GM23338 (cell line): ENCODE results near the gene LHX3. TPM values are rescaled to one million over a fixed set of nuclear protein-coding genes. Genes with fewer than 3 reads are reported as not detected.

Experiments
- ATAC-seq: fragments of 200-7000 bp; cut with Tn5 transposase; 3 replicates; pipeline ENCODE4 v1.9.1; 2020
- DNase-seq: peaks from one replicate; pipeline ENCODE4 v3.0.0-alpha.2; 2015; ENCODE audit warnings: low spot score
- H2AFZ ChIP-seq: fragments of 200-600 bp; sonication (generic); 2 replicates; pipeline ENCODE4 v1.8.0; 2016; ENCODE audit warnings: antibody characterized with exemption, mild to moderate bottlenecking, moderate library complexity
- H3F3A ChIP-seq: fragments of 200-600 bp; sonication (generic); replicated peaks from 2 replicates; pipeline ENCODE4 v1.8.0; 2017; ENCODE audit warnings: antibody characterized with exemption, mixed run types, low read depth
- H3K27ac ChIP-seq: fragments of 200-600 bp; sonication (generic); 2 replicates; pipeline ENCODE4 v1.6.1; 2016; ENCODE audit warnings: low read depth
- H3K27me3 ChIP-seq: fragments of 200-600 bp; sonication (generic); 2 replicates; pipeline ENCODE4 v1.8.0; 2016; ENCODE audit warnings: mild to moderate bottlenecking, mixed run types, moderate library complexity; ENCODE audit not compliant: insufficient read depth
- H3K36me3 ChIP-seq: fragments of 200-600 bp; sonication (generic); 2 replicates; pipeline ENCODE4 v1.8.0; 2016; ENCODE audit warnings: mild to moderate bottlenecking; ENCODE audit not compliant: insufficient read depth
- H3K4me1 ChIP-seq: fragments of 200-600 bp; sonication (generic); 2 replicates; pipeline ENCODE4 v1.8.0; 2016; ENCODE audit warnings: mild to moderate bottlenecking, moderate library complexity; ENCODE audit not compliant: insufficient read depth
- H3K4me2 ChIP-seq: fragments of 200-600 bp; sonication (generic); 2 replicates; pipeline ENCODE4 v1.7.1; 2017; ENCODE audit warnings: mixed run types
- H3K4me3 ChIP-seq: fragments of 200-600 bp; sonication (generic); 2 replicates; pipeline ENCODE4 v1.6.1; 2016; ENCODE audit warnings: mixed run types
- H3K79me2 ChIP-seq: fragments of 200-600 bp; sonication (generic); replicated peaks from 2 replicates; pipeline ENCODE4 v1.8.0; 2017; ENCODE audit warnings: mild to moderate bottlenecking; ENCODE audit not compliant: insufficient read depth
- H3K9me2 ChIP-seq: fragments of 200-600 bp; sonication (generic); 2 replicates; pipeline ENCODE4 v1.8.0; 2017; ENCODE audit not compliant: insufficient read depth
- H4K20me1 ChIP-seq: fragments of 200-600 bp; sonication (generic); replicated peaks from 2 replicates; pipeline ENCODE4 v1.8.0; 2017; ENCODE audit warnings: mild to moderate bottlenecking; ENCODE audit not compliant: insufficient read depth
- H3K27ac Mint-ChIP-seq: 2 replicates; pipeline ENCODE4 v1.8.0; 2020; ENCODE audit warnings: inconsistent platforms, mild to moderate bottlenecking, moderate library complexity, mixed read lengths
- H3K27me3 Mint-ChIP-seq: 3 replicates; pipeline ENCODE4 v1.8.0; 2022; ENCODE audit warnings: low read depth, mild to moderate bottlenecking, moderate library complexity, mixed read lengths, inconsistent platforms; ENCODE audit not compliant: insufficient read depth, poor library complexity
- H3K36me3 Mint-ChIP-seq: 3 replicates; pipeline ENCODE4 v1.8.0; 2021; ENCODE audit warnings: low read depth, mild to moderate bottlenecking, inconsistent platforms, moderate library complexity, mixed read lengths
- H3K4me1 Mint-ChIP-seq: 3 replicates; pipeline ENCODE4 v1.8.0; 2020; ENCODE audit warnings: mild to moderate bottlenecking, inconsistent platforms, mixed read lengths
- H3K4me3 Mint-ChIP-seq: 3 replicates; pipeline ENCODE4 v1.8.0; 2021; ENCODE audit warnings: moderate library complexity, mild to moderate bottlenecking, inconsistent platforms, mixed read lengths
- H3K9me3 Mint-ChIP-seq: 3 replicates; pipeline ENCODE4 v1.8.0; 2020; ENCODE audit warnings: moderate library complexity, mild to moderate bottlenecking, inconsistent platforms, mixed read lengths
- CREB1 ChIP-seq: fragments of 250-450 bp; sonication (Bioruptor Pico); IDR thresholded peaks from 2 replicates; pipeline ENCODE4 v1.5.0; 2020; ENCODE audit warnings: low read depth, mild to moderate bottlenecking, moderate library complexity
- CTCF ChIP-seq, 2 experiments: fragments of 200-600 bp in 1 of 2; sonication (generic) in 1 of 2; conservative IDR thresholded peaks; 2 replicates each; pipeline versions ENCODE4 v1.5.1 to v1.6.1; 2016 to 2017; ENCODE audit warnings: antibody characterized with exemption in 2 of 2, low read depth in 2 of 2, mild to moderate bottlenecking in 2 of 2, moderate library complexity in 1 of 2
- NANOG ChIP-seq: IDR thresholded peaks from 2 replicates; pipeline ENCODE4 v1.6.1; 2016; ENCODE audit warnings: antibody characterized with exemption, borderline replicate concordance
- STAT1 ChIP-seq: IDR thresholded peaks from one replicate; pipeline ENCODE4 v1.6.1; 2016; ENCODE audit warnings: antibody characterized with exemption; ENCODE audit not compliant: unreplicated experiment
- polyA plus RNA-seq: library from polyadenylated mRNA; unstranded; fragments of >200 nt; fragmentation: Nextera tagmentation; extraction: Ambion mirVana; gene quantifications from 2 replicates; pipeline ENCODE4 v1.2.1, GENCODE V29; 2016
- total RNA-seq: library from RNA; depleted of rRNA; stranded (reverse); fragments of >200 nt; shearing (Covaris generic); gene quantifications from 2 replicates; pipeline ENCODE4 v1.2.3, GENCODE V29; 2014
- TF ChIP-seq, protein P1 (sequence below): IDR thresholded peaks from 2 replicates; pipeline ENCODE4 v1.6.1; 2016; ENCODE audit warnings: antibody characterized with exemption

Gene LHX3
- total and polyA plus RNA-seq, 2 experiments from 2014 or later, result 0.08 TPM; not detected in 1

- Mint-ChIP-seq H3K36me3 (peaks cover 29% of the 10 kb centered on the region), H3K4me3 (no peak overlapping the region), H3K9me3 (no peaks in the 10 kb centered on the region), H3K27ac (peak overlapping the region; percentile 58), H3K4me1 (peaks cover 9% of the 10 kb centered on the region), H3K27me3 (peaks cover 7% of the 10 kb centered on the region)
- Histone ChIP-seq H3K27ac (no peak overlapping the region), H3K4me1 (no peaks in the 10 kb centered on the region), H3K4me3 (no peak overlapping the region), H3K27me3 (no peaks in the 10 kb centered on the region), H3K9me2 (no peaks in the 10 kb centered on the region), H3K36me3 (0 out of 2 replicates have a peak, but pooled peaks cover 2% of the 10 kb centered on the region), H3K79me2 (peaks cover 80% of the 10 kb centered on the region), H3F3A (0 out of 2 replicates have a peak, but pooled peaks cover 3% of the 10 kb centered on the region), H4K20me1 (peaks cover 47% of the 10 kb centered on the region), H2AFZ (no peak overlapping the region), H3K4me2 (no peak overlapping the region)
- TF ChIP-seq, protein P1, sequence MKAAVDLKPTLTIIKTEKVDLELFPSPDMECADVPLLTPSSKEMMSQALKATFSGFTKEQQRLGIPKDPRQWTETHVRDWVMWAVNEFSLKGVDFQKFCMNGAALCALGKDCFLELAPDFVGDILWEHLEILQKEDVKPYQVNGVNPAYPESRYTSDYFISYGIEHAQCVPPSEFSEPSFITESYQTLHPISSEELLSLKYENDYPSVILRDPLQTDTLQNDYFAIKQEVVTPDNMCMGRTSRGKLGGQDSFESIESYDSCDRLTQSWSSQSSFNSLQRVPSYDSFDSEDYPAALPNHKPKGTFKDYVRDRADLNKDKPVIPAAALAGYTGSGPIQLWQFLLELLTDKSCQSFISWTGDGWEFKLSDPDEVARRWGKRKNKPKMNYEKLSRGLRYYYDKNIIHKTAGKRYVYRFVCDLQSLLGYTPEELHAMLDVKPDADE, result no peak
- no peak for TF ChIP-seq STAT1
- TF ChIP-seq NANOG, result no peak
- TF ChIP-seq CTCF (conservative IDR thresholded peaks at IDR 0.05; ENCODE audit: low read depth in 2 of 2), result peak; percentile 80 to 94
- ATAC-seq (peak; percentile 98), DNase-seq (peak; percentile 87)
Measured at GRCh38 chr9:136225748-136226679, 21.1 kb upstream of the LHX3 start.

DNA sequence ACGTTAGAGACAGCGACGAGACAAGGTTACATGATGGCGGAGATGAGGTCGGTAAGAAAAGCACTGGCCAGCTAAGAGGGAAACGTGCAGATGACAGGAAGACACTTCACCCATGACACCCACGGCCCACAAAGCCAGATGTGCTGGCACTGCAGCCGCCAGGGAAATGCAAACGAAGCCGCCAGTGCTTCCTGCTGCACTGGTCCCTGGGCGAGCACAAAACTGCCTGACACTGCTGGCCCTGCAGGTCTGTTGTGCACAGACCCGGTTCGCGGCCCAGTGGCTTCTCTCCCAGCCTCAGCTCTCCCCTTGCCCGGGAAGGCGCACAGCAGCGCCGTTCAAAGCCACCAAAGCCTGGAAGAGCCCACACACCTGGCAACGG is 20.4 kb upstream of the LHX3 start:
- Mint-ChIP-seq H3K4me3 (no peak overlapping the region), H3K27ac (no peak overlapping the region; the same call in 1 of the 2 replicates), H3K36me3 (peaks cover 29% of the 10 kb centered on the region), H3K27me3 (peaks cover 10% of the 10 kb centered on the region), H3K9me3 (no peaks in the 10 kb centered on the region), H3K4me1 (peaks cover 9% of the 10 kb centered on the region)
- Histone ChIP-seq H3K27me3 (no peaks in the 10 kb centered on the region), H3K9me2 (no peaks in the 10 kb centered on the region), H2AFZ (no peak overlapping the region), H3K79me2 (peaks cover 79% of the 10 kb centered on the region), H3K4me1 (no peaks in the 10 kb centered on the region), H3K4me2 (no peak overlapping the region), H4K20me1 (peaks cover 42% of the 10 kb centered on the region), H3K4me3 (no peak overlapping the region), H3F3A (0 out of 2 replicates have a peak, but pooled peaks cover 3% of the 10 kb centered on the region), H3K27ac (no peak overlapping the region), H3K36me3 (0 out of 2 replicates have a peak, but pooled peaks cover 2% of the 10 kb centered on the region)
- ATAC-seq (no peak), DNase-seq (no peak)
- TF ChIP-seq CREB1, result no peak
